SK-N-SH treated with all-trans-retinoic acid at 6 μM for 48 hours (cell line): ENCODE results near the gene UBN2.
"Not testable (repeated sequence)": the region's sequence is repeated elsewhere in the genome, so short reads cannot be mapped to it uniquely, and the experiment has no call there.

ENCODE experiments used
- ATAC-seq: fragments of 200-7000 bp; cut with Tn5 transposase; 3 replicates; pipeline ENCODE4 v1.9.1; 2020; ENCODE audit warnings: mild to moderate bottlenecking, moderate library complexity
- ARNTL ChIP-seq: fragments of 450-650 bp; formaldehyde crosslinking; IDR thresholded peaks from 2 replicates; pipeline ENCODE4 v1.5.0; 2020; ENCODE audit warnings: low read depth, mild to moderate bottlenecking, moderate library complexity, borderline replicate concordance
- BACH2 ChIP-seq: fragments of 250-450 bp; sonication (Bioruptor Pico); IDR thresholded peaks from 2 replicates; pipeline ENCODE4 v1.9.0; 2021; ENCODE audit warnings: mild to moderate bottlenecking, borderline replicate concordance
- CSDC2 ChIP-seq: fragments of 250-450 bp; sonication (Bioruptor Pico); IDR thresholded peaks from 2 replicates; pipeline ENCODE4 v1.5.0; 2020; ENCODE audit warnings: mild to moderate bottlenecking, moderate library complexity
- ESRRG ChIP-seq: fragments of 250-450 bp; sonication (Bioruptor Pico); IDR thresholded peaks from 2 replicates; pipeline ENCODE4 v1.6.1; 2021; ENCODE audit warnings: mild to moderate bottlenecking
- GLIS3 ChIP-seq: fragments of 250-450 bp; sonication (Bioruptor Pico); IDR thresholded peaks from 2 replicates; pipeline ENCODE4 v1.5.0; 2020; ENCODE audit warnings: mild to moderate bottlenecking, moderate library complexity
- OSR1 ChIP-seq: fragments of 250-450 bp; sonication (Bioruptor Pico); IDR thresholded peaks from 2 replicates; pipeline ENCODE4 v1.8.0; 2022; ENCODE audit warnings: moderate library complexity, mild to moderate bottlenecking, inconsistent platforms
- PPARA ChIP-seq: fragments of 250-450 bp; sonication (Bioruptor Pico); IDR thresholded peaks from 2 replicates; pipeline ENCODE4 v1.5.0; 2020; ENCODE audit warnings: mild to moderate bottlenecking, borderline replicate concordance
- SNAI2 ChIP-seq: fragments of 250-450 bp; sonication (Bioruptor Pico); IDR thresholded peaks from 2 replicates; pipeline ENCODE4 v1.5.0; 2020; ENCODE audit warnings: mild to moderate bottlenecking, moderate library complexity
- TCF4 ChIP-seq: fragments of 250-450 bp; sonication (Bioruptor Pico); IDR thresholded peaks from 2 replicates; pipeline ENCODE4 v1.8.0; 2021; ENCODE audit warnings: mild to moderate bottlenecking, moderate library complexity, borderline replicate concordance
- TOX ChIP-seq: fragments of 250-450 bp; sonication (Bioruptor Pico); IDR thresholded peaks from 2 replicates; pipeline ENCODE4 v1.8.0; 2021; ENCODE audit warnings: mild to moderate bottlenecking, moderate library complexity, borderline replicate concordance
- ZC3H10 ChIP-seq: fragments of 250-450 bp; sonication (Bioruptor Pico); IDR thresholded peaks from 2 replicates; pipeline ENCODE4 v1.5.1; 2021; ENCODE audit warnings: mild to moderate bottlenecking, moderate library complexity
- ZFP3 ChIP-seq: fragments of 250-450 bp; sonication (Bioruptor Pico); IDR thresholded peaks from 2 replicates; pipeline ENCODE4 v1.5.0; 2020; ENCODE audit warnings: mild to moderate bottlenecking, moderate library complexity
- ZFP30 ChIP-seq: fragments of 450-650 bp; formaldehyde crosslinking; IDR thresholded peaks from 2 replicates; pipeline ENCODE4 v1.5.0; 2022; ENCODE audit warnings: mild to moderate bottlenecking, moderate library complexity
- ZNF565 ChIP-seq: fragments of 450-650 bp; formaldehyde crosslinking; conservative IDR thresholded peaks from 2 replicates; pipeline ENCODE4 v1.5.0; 2020; ENCODE audit warnings: low read depth, mild to moderate bottlenecking, moderate library complexity
- ZNF70 ChIP-seq: fragments of 450-650 bp; formaldehyde crosslinking; IDR thresholded peaks from 2 replicates; pipeline ENCODE4 v1.5.0; 2020; ENCODE audit warnings: mild to moderate bottlenecking, moderate library complexity
- ZNF8 ChIP-seq: fragments of 450-650 bp; formaldehyde crosslinking; IDR thresholded peaks from 2 replicates; pipeline ENCODE4 v1.5.0; 2020; ENCODE audit warnings: mild to moderate bottlenecking, moderate library complexity
- TF ChIP-seq, protein P1 (sequence below): fragments of 250-450 bp; sonication (Bioruptor Pico); IDR thresholded peaks from 2 replicates; pipeline ENCODE4 v1.5.1; 2020; ENCODE audit warnings: low read depth, mild to moderate bottlenecking, moderate library complexity
- TF ChIP-seq, protein P2 (sequence below): fragments of 250-450 bp; sonication (Bioruptor Pico); IDR thresholded peaks from 2 replicates; pipeline ENCODE4 v1.8.0; 2021; ENCODE audit warnings: low read depth, mild to moderate bottlenecking, moderate library complexity, borderline replicate concordance
- TF ChIP-seq, protein P3 (sequence below): fragments of 250-450 bp; sonication (Bioruptor Pico); IDR thresholded peaks from 2 replicates; pipeline ENCODE4 v1.8.0; 2020; ENCODE audit warnings: mild to moderate bottlenecking, moderate library complexity, borderline replicate concordance
- TF ChIP-seq, protein P4 (sequence below): fragments of 250-450 bp; sonication (Bioruptor Pico); IDR thresholded peaks from 2 replicates; pipeline ENCODE4 v1.5.1; 2021; ENCODE audit warnings: mild to moderate bottlenecking, moderate library complexity
- TF ChIP-seq, protein P5 (sequence below): fragments of 250-450 bp; sonication (Bioruptor Pico); IDR thresholded peaks from 2 replicates; pipeline ENCODE4 v1.5.0; 2020; ENCODE audit warnings: mild to moderate bottlenecking, moderate library complexity

UBN2 gene

DNA sequence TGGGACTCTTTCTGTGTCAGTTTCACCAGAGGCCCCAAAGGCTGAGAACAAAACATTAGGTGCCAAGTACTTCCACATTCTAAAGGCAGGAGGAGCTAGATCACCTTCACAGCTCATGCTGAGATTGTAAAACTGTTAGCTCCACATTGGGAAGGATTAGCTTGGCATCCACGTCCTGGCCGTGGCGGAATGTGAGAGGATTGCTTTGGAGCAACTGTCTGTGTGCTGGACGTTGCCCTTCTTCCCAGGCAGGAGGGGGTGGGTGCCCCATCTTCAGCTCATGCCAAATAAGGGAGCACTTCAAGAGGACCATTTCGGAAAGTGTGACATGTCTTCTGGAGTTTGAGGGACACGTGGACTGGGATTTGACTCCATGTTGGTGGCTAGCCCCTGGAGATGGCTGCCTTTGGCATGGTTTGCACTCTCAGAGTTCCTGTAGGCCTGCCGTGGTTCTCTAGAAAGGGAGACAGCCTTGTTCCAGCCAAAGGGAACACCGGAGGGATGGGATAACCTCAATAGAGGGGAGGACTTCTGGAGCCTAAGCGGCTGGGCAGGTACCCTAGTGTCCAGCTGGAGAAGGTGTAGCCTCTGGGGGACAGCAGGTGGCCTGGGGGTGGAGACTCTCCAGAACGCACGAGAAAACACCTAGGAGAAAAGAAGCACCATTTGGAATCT is 90.2 kb downstream of the UBN2 start:
- TF ChIP-seq ZNF70 (no peak), PPARA (CRISPR knock-in tag) (no peak), GLIS3 (CRISPR knock-in tag) (no peak), ZNF8 (no peak), TOX (CRISPR knock-in tag) (no peak)
- TF ChIP-seq, protein P1, sequence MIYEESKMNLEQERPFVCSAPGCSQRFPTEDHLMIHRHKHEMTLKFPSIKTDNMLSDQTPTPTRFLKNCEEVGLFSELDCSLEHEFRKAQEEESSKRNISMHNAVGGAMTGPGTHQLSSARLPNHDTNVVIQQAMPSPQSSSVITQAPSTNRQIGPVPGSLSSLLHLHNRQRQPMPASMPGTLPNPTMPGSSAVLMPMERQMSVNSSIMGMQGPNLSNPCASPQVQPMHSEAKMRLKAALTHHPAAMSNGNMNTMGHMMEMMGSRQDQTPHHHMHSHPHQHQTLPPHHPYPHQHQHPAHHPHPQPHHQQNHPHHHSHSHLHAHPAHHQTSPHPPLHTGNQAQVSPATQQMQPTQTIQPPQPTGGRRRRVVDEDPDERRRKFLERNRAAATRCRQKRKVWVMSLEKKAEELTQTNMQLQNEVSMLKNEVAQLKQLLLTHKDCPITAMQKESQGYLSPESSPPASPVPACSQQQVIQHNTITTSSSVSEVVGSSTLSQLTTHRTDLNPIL, result no peak
- TF ChIP-seq, protein P2, sequence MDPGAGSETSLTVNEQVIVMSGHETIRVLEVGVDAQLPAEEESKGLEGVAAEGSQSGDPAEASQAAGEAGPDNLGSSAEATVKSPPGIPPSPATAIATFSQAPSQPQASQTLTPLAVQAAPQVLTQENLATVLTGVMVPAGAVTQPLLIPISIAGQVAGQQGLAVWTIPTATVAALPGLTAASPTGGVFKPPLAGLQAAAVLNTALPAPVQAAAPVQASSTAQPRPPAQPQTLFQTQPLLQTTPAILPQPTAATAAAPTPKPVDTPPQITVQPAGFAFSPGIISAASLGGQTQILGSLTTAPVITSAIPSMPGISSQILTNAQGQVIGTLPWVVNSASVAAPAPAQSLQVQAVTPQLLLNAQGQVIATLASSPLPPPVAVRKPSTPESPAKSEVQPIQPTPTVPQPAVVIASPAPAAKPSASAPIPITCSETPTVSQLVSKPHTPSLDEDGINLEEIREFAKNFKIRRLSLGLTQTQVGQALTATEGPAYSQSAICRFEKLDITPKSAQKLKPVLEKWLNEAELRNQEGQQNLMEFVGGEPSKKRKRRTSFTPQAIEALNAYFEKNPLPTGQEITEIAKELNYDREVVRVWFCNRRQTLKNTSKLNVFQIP (CRISPR knock-in tag), result no peak
- ATAC-seq, result peak; percentile 93

DNA sequence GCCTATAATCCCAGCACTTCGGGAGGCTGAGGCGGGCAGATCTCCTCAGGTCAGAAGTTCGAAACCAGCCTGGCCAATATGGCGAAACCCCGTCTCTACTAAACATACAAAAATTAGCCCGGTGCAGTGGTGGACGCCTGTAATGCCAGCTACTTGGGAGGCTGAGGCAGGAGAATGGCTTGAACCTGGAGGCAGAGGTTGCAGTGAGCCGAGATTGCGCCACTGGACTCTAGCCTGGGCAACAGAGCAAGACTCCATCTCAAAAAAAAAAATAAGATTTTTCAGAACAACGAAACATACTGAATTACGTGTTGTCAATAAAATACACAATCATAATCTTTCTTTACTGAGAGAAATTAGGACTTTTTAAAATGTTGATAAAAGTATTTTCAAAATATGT is 93.7 kb downstream of the UBN2 start:
- ATAC-seq, result not testable (repeated sequence)

DNA sequence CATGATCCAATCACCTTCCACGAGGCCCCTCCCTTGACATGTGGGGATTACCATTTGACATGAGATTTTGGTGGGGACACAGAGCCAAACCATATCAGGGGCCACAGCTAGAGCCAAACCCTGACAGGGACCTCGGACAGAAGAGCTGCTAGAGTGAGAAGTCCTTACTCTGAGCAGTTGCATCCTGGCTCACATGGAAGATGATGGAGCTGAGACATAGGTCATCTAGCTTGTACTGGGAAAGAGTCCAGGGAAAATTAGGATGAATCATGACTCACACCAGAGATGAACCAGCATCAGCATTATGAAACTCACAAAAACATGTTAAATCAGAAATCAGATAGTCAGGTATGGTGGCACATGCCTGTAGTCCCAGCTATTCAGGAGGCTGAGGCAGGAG is 97.3 kb downstream of the UBN2 start:
- TF ChIP-seq CSDC2 (CRISPR knock-in tag), result no peak
- TF ChIP-seq SNAI2 (CRISPR knock-in tag), result no peak
- TF ChIP-seq PPARA (CRISPR knock-in tag), result no peak
- TF ChIP-seq GLIS3 (CRISPR knock-in tag), result no peak
- TF ChIP-seq ZFP3 (CRISPR knock-in tag), result no peak
- TF ChIP-seq, protein P3, sequence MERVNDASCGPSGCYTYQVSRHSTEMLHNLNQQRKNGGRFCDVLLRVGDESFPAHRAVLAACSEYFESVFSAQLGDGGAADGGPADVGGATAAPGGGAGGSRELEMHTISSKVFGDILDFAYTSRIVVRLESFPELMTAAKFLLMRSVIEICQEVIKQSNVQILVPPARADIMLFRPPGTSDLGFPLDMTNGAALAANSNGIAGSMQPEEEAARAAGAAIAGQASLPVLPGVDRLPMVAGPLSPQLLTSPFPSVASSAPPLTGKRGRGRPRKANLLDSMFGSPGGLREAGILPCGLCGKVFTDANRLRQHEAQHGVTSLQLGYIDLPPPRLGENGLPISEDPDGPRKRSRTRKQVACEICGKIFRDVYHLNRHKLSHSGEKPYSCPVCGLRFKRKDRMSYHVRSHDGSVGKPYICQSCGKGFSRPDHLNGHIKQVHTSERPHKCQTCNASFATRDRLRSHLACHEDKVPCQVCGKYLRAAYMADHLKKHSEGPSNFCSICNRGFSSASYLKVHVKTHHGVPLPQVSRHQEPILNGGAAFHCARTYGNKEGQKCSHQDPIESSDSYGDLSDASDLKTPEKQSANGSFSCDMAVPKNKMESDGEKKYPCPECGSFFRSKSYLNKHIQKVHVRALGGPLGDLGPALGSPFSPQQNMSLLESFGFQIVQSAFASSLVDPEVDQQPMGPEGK (CRISPR knock-in tag), result no peak
- no peak for TF ChIP-seq ARNTL (CRISPR knock-in tag)
- TF ChIP-seq, protein P2 (CRISPR knock-in tag), result no peak
- TF ChIP-seq ZNF565 (CRISPR knock-in tag), result no peak
- TF ChIP-seq TOX (CRISPR knock-in tag), result no peak
- TF ChIP-seq ESRRG (CRISPR knock-in tag), result no peak
- no peak for TF ChIP-seq ZC3H10 (CRISPR knock-in tag)
- TF ChIP-seq ZNF8, result no peak
- TF ChIP-seq TCF4 (CRISPR knock-in tag), result no peak
- no peak for TF ChIP-seq BACH2
- TF ChIP-seq ZNF70, result no peak
- no peak for TF ChIP-seq ZFP30 (CRISPR knock-in tag)
- TF ChIP-seq OSR1 (CRISPR knock-in tag), result no peak
- ATAC-seq, result peak; percentile 94

DNA sequence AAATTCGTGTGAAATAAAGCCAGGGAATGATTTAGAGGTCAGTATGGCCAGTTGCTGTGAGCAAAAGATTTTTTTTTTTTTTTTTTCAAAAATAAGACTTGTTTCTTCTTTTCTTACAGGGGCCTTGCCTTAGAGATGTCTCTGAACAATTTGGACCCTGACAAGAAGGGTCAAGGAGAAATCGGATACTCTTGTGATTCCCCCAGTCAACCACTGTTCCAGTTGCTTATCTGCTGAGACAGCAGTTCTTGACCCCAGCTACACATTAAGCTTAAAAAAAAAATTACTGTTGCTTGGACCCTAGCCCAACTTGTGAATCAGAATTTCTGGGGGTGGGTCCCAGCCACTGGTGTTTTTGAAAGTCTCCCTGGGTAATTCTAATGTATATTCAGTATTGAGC is 98.1 kb downstream of the UBN2 start:
- no peak for ATAC-seq

More for the DNA sequence above, 98.1 kb downstream of the UBN2 start:
- TF ChIP-seq ARNTL (CRISPR knock-in tag) (no peak), CSDC2 (CRISPR knock-in tag) (no peak), OSR1 (CRISPR knock-in tag) (no peak), ZNF8 (no peak), ZFP3 (CRISPR knock-in tag) (no peak), BACH2 (no peak), TOX (CRISPR knock-in tag) (no peak), ZNF70 (no peak), SNAI2 (CRISPR knock-in tag) (no peak)
- TF ChIP-seq, protein P4, sequence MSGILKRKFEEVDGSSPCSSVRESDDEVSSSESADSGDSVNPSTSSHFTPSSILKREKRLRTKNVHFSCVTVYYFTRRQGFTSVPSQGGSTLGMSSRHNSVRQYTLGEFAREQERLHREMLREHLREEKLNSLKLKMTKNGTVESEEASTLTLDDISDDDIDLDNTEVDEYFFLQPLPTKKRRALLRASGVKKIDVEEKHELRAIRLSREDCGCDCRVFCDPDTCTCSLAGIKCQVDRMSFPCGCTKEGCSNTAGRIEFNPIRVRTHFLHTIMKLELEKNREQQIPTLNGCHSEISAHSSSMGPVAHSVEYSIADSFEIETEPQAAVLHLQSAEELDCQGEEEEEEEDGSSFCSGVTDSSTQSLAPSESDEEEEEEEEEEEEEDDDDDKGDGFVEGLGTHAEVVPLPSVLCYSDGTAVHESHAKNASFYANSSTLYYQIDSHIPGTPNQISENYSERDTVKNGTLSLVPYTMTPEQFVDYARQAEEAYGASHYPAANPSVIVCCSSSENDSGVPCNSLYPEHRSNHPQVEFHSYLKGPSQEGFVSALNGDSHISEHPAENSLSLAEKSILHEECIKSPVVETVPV, result no peak
- TF ChIP-seq, protein P5, sequence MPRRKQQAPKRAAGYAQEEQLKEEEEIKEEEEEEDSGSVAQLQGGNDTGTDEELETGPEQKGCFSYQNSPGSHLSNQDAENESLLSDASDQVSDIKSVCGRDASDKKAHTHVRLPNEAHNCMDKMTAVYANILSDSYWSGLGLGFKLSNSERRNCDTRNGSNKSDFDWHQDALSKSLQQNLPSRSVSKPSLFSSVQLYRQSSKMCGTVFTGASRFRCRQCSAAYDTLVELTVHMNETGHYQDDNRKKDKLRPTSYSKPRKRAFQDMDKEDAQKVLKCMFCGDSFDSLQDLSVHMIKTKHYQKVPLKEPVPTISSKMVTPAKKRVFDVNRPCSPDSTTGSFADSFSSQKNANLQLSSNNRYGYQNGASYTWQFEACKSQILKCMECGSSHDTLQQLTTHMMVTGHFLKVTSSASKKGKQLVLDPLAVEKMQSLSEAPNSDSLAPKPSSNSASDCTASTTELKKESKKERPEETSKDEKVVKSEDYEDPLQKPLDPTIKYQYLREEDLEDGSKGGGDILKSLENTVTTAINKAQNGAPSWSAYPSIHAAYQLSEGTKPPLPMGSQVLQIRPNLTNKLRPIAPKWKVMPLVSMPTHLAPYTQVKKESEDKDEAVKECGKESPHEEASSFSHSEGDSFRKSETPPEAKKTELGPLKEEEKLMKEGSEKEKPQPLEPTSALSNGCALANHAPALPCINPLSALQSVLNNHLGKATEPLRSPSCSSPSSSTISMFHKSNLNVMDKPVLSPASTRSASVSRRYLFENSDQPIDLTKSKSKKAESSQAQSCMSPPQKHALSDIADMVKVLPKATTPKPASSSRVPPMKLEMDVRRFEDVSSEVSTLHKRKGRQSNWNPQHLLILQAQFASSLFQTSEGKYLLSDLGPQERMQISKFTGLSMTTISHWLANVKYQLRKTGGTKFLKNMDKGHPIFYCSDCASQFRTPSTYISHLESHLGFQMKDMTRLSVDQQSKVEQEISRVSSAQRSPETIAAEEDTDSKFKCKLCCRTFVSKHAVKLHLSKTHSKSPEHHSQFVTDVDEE (CRISPR knock-in tag), result no peak
- TF ChIP-seq, protein P1, result no peak
